Caco-2 (cell line): ENCODE results near the gene NTN1. TPM values are rescaled to one million over a fixed set of nuclear protein-coding genes. Genes with fewer than 3 reads are reported as not detected.

Source experiments
- BruUV-seq: library from RNA; stranded (reverse); fragments of 400-500 nt; replicated peaks from 2 replicates; lab custom pipeline; 2021; lab: Mats Ljungman, UMichigan
- CTCF ChIA-PET: fragments of 300-600 bp; sonication (Branson Sonifier 250); formaldehyde crosslinking; loops from one replicate; lab custom pipeline; 2022; ENCODE audit warnings: antibody characterized with exemption; lab: Charles Lee
- POLR2A ChIA-PET: fragments of 300-600 bp; sonication (Branson Sonifier 250); formaldehyde crosslinking; loops from one replicate; lab custom pipeline; 2022; ENCODE audit warnings: antibody characterized with exemption; lab: Charles Lee
- DNase-seq, 2 experiments: peaks; one replicate each; pipeline versions ENCODE4 v3.0.0 to v3.0.0-alpha.2; 2020 to 2022
- H3K27me3 ChIP-seq: replicated peaks from 2 replicates; pipeline ENCODE4 v1.6.0; 2011; ENCODE audit warnings: low read length; ENCODE audit not compliant: control insufficient read depth, insufficient read depth
- H3K36me3 ChIP-seq: 2 replicates; pipeline ENCODE4 v1.5.1; 2011; ENCODE audit warnings: low read length; ENCODE audit not compliant: control insufficient read depth, insufficient read depth
- H3K4me1 ChIP-seq: fragments of 250-450 bp; sonication (Bioruptor Pico); 2 replicates; pipeline ENCODE4 v1.5.1; 2020; ENCODE audit warnings: mild to moderate bottlenecking
- H3K4me3 ChIP-seq: 2 replicates; pipeline ENCODE4 v1.5.1; 2011; ENCODE audit warnings: low read depth, mild to moderate bottlenecking, control low read depth, low read length
- H3K9me3 ChIP-seq: fragments of 250-450 bp; sonication (Bioruptor Pico); 2 replicates; pipeline ENCODE4 v1.5.1; 2020; ENCODE audit warnings: mild to moderate bottlenecking, moderate library complexity
- H3K27ac Mint-ChIP-seq: one replicate; pipeline ENCODE4 v1.8.0; 2022; ENCODE audit warnings: mixed read lengths; ENCODE audit not compliant: unreplicated experiment
- H3K27me3 Mint-ChIP-seq: one replicate; pipeline ENCODE4 v1.8.0; 2022; ENCODE audit warnings: mixed read lengths; ENCODE audit not compliant: insufficient read depth, unreplicated experiment
- H3K36me3 Mint-ChIP-seq: one replicate; pipeline ENCODE4 v1.8.0; 2022; ENCODE audit warnings: mild to moderate bottlenecking, mixed read lengths; ENCODE audit not compliant: insufficient read depth, unreplicated experiment
- H3K4me1 Mint-ChIP-seq: one replicate; pipeline ENCODE4 v1.8.0; 2022; ENCODE audit warnings: low read depth, mixed read lengths; ENCODE audit not compliant: unreplicated experiment
- H3K4me3 Mint-ChIP-seq: one replicate; pipeline ENCODE4 v1.8.0; 2022; ENCODE audit warnings: mild to moderate bottlenecking, moderate library complexity, mixed read lengths; ENCODE audit not compliant: unreplicated experiment
- H3K9me3 Mint-ChIP-seq: one replicate; pipeline ENCODE4 v1.8.0; 2022; ENCODE audit warnings: mixed read lengths; ENCODE audit not compliant: unreplicated experiment
- CTCF ChIP-seq, 2 experiments: fragments of 200-600 bp in 1 of 2; IDR thresholded peaks; 1 replicate in 1 of 2; 2 replicates in 1 of 2; pipeline versions ENCODE4 v1.5.1 to v1.8.0; 2011 to 2022; ENCODE audit warnings: antibody characterized with exemption in 1 of 2, control low read depth in 1 of 2, inconsistent platforms in 1 of 2, low read depth in 1 of 2, low read length in 1 of 2, mild to moderate bottlenecking in 1 of 2, moderate library complexity in 1 of 2; ENCODE audit not compliant: insufficient read depth in 1 of 2, severe bottlenecking in 1 of 2, unreplicated experiment in 1 of 2
- intact Hi-C: fragments of 100-400 bp; cut with micrococcal nuclease; formaldehyde crosslinking; loops from one replicate; pipeline ENCODE4 v1.10.0; 2022; ENCODE audit not compliant: unreplicated experiment
- total RNA-seq: library from RNA; stranded (reverse); gene quantifications from 2 replicates; pipeline ENCODE4 v1.2.3, GENCODE V29; 2022

The NTN1 gene
- total RNA-seq, 1 experiment from 2014 or later, result 0.88 TPM

GRCh38 chr17:9170853-9171252 is 149.5 kb downstream of the NTN1 start:
- no TSS peak for BruUV-seq
- intact Hi-C loops, result no loop called here
- CTCF ChIA-PET, result no interaction called here
- no peaks in the 10 kb centered on the region for H3K36me3 Mint-ChIP-seq
- H3K36me3 ChIP-seq, result no peaks in the 10 kb centered on the region
- DNase-seq, result no peak
- no peaks in the 10 kb centered on the region for H3K4me1 ChIP-seq
- H3K4me3 ChIP-seq, result no peak overlapping the region
- peaks cover 3% of the 10 kb centered on the region for H3K27me3 Mint-ChIP-seq
- no peaks in the 10 kb centered on the region for H3K9me3 Mint-ChIP-seq
- H3K4me1 Mint-ChIP-seq, result peaks cover 9% of the 10 kb centered on the region
- no peaks in the 10 kb centered on the region for H3K27me3 ChIP-seq
- TF ChIP-seq CTCF (IDR thresholded peaks at IDR 0.05; ENCODE audit: insufficient read depth in 1 of 2, low read depth in 1 of 2, low read length in 1 of 2, severe bottlenecking in 1 of 2, unreplicated experiment in 1 of 2), result no peak
- H3K4me3 Mint-ChIP-seq, result no peak overlapping the region
- H3K27ac Mint-ChIP-seq, result peak overlapping the region; percentile 12
- no peaks in the 10 kb centered on the region for H3K9me3 ChIP-seq
- POLR2A ChIA-PET, result no interaction called here

GRCh38 chr17:9173386-9173983 is 152.2 kb downstream of the NTN1 start:
- Histone ChIP-seq H3K4me1 (no peaks in the 10 kb centered on the region), H3K9me3 (no peaks in the 10 kb centered on the region), H3K4me3 (no peak overlapping the region), H3K27me3 (no peaks in the 10 kb centered on the region), H3K36me3 (no peaks in the 10 kb centered on the region)
- Mint-ChIP-seq H3K36me3 (no peaks in the 10 kb centered on the region), H3K27me3 (peaks cover 3% of the 10 kb centered on the region), H3K9me3 (no peaks in the 10 kb centered on the region), H3K4me3 (no peak overlapping the region), H3K4me1 (peaks cover 9% of the 10 kb centered on the region), H3K27ac (no peak overlapping the region)
- no TSS peak for BruUV-seq
- DNase-seq, result no peak
- intact Hi-C loops, result no loop called here
- ChIA-PET POLR2A (no interaction called here), CTCF (no interaction called here)
- TF ChIP-seq CTCF (IDR thresholded peaks at IDR 0.05; ENCODE audit: insufficient read depth in 1 of 2, low read depth in 1 of 2, low read length in 1 of 2, severe bottlenecking in 1 of 2, unreplicated experiment in 1 of 2), result no peak

GRCh38 chr17:9174312-9174711 is 153.0 kb downstream of the NTN1 start:
- Mint-ChIP-seq H3K27me3 (peaks cover 3% of the 10 kb centered on the region), H3K4me3 (no peak overlapping the region), H3K4me1 (peaks cover 9% of the 10 kb centered on the region), H3K27ac (no peak overlapping the region), H3K9me3 (no peaks in the 10 kb centered on the region), H3K36me3 (no peaks in the 10 kb centered on the region)
- Histone ChIP-seq H3K4me3 (no peak overlapping the region), H3K9me3 (no peaks in the 10 kb centered on the region), H3K4me1 (no peaks in the 10 kb centered on the region), H3K27me3 (no peaks in the 10 kb centered on the region), H3K36me3 (no peaks in the 10 kb centered on the region)
- no peak for TF ChIP-seq CTCF (IDR thresholded peaks at IDR 0.05; ENCODE audit: insufficient read depth in 1 of 2, low read depth in 1 of 2, low read length in 1 of 2, severe bottlenecking in 1 of 2, unreplicated experiment in 1 of 2)
- no peak for DNase-seq
- no TSS peak for BruUV-seq
- ChIA-PET POLR2A (no interaction called here), CTCF (no interaction called here)
- intact Hi-C loops, result no loop called here
